HG02884 (cell line): ENCODE results near the gene CAMK2D.

Source experiments
- ATAC-seq: cut with Tn5 transposase; IDR thresholded peaks from one replicate; pipeline ENCODE4 v1.9.1; 2021; ENCODE audit warnings: mild to moderate bottlenecking, moderate library complexity; ENCODE audit not compliant: unreplicated experiment

CAMK2D gene

GRCh38 chr4:113411496-113411938 lies 350.0 kb downstream of the CAMK2D start:
- no peak for ATAC-seq

- no peak for ATAC-seq
Measured at GRCh38 chr4:113410686-113411085, 350.9 kb downstream of the CAMK2D start.

- ATAC-seq: no peak
Measured at GRCh38 chr4:113409181-113409580, 352.4 kb downstream of the CAMK2D start.

- no peak for ATAC-seq
Measured at GRCh38 chr4:113407409-113407808, 354.1 kb downstream of the CAMK2D start.

GRCh38 chr4:113406723-113407016 lies 354.9 kb downstream of the CAMK2D start:
- no peak for ATAC-seq

DNA sequence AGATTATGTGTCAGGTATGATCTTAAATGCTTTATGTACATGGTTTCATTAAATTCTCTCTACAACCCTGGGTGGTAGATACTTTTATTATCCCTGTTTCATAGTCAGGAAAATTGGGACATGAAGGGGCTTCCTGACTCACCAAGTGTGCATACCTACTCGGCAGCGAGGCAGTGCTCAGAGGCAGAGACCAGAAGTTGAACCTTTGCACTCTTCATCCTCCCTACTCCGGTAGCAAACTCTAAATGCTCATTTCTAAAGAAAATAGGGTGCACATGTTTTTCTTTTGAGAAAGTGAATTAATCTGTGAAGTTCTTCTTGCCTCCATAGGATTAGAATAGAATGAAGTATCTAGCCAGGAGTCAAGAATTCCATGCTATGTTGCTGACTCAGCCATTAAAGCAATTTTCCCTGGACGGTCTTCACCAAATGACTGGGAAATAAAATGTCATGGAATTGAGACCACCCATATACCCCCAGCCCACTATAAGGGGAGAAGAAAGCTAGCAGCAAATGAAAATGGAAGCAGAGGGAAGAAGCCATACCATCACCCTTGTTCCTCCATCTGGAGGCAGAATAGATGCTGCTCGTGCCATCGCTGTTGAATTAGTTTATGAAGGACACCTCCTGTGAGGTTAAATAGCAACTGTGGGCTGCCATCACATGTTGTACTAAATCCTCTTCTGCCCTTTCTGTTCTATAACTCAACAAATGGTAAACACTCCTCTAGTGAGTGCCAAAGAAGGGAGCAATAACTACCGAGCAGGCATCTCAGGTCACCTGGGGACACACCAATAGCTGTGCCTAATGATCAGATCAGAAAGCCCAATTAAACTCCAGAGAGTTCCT lies 355.4 kb downstream of the CAMK2D start:
- no peak for ATAC-seq

DNA sequence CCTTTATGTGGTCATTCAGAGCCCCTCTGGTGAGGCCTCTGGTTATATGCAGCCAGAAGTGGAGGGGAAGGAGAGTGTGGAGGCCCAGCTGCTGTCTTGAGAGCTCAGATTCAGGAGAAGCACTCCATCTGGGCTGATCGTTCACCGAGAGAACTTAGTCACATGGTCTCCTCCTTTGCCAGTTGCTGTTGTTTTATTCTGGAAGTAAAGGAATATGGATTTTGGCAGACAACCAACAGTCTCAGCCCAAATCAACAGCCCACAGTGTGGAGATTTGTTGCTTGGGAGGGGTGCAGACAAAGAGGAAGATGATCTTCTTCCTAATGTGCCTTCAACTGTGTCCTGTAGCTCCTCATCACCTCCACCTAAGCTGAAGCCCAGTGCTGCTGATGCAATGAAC lies 356.7 kb downstream of the CAMK2D start:
- no peak for ATAC-seq

DNA sequence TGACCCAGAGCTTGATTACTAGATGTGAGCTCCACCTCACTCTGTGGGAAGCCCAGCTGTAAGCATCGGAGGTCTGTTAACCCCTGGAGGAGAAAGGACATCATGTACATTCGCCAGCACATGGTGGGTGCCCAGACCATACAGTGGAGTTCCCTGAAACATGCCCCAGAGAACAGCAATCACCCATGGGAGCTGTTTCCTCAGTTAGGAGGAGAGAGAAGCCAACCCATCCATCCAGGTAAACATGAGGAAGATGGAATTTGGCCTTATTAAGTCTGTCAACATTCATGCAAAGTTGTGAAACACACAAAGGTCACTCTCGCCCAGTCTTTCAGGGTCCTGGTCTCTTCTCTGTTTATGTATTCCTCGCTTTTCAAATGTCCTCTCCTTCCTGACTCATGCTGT lies 357.4 kb downstream of the CAMK2D start:
- no peak for ATAC-seq
